DND-41 (cell line): ENCODE results near the gene DENND1C.

Experiments used
- ATAC-seq: fragments of 200-7000 bp; cut with Tn5 transposase; 3 replicates; pipeline ENCODE4 v1.9.1; 2021; ENCODE audit warnings: low read depth; ENCODE audit not compliant: insufficient read depth
- DNase-seq: peaks from one replicate; pipeline ENCODE4 v3.0.0-alpha.2; 2020
- H2AFZ ChIP-seq: 2 replicates; pipeline ENCODE4 v1.6.0; 2012; ENCODE audit warnings: low read depth, low read length
- H3K27ac ChIP-seq: 2 replicates; pipeline ENCODE4 v1.5.1; 2012; ENCODE audit warnings: low read length, inconsistent platforms
- H3K27me3 ChIP-seq: fragments of 200-600 bp; sonication (generic); 2 replicates; pipeline ENCODE4 v1.6.0; 2012; ENCODE audit warnings: low read length, mild to moderate bottlenecking, inconsistent platforms; ENCODE audit not compliant: insufficient read depth, poor library complexity
- H3K36me3 ChIP-seq: 2 replicates; pipeline ENCODE4 v1.5.1; 2012; ENCODE audit warnings: low read length, inconsistent platforms; ENCODE audit not compliant: insufficient read depth
- H3K4me1 ChIP-seq: 2 replicates; pipeline ENCODE4 v1.5.1; 2012; ENCODE audit warnings: mild to moderate bottlenecking, low read length; ENCODE audit not compliant: insufficient read depth
- H3K4me2 ChIP-seq: 2 replicates; pipeline ENCODE4 v1.6.0; 2012; ENCODE audit warnings: mild to moderate bottlenecking, moderate library complexity, low read length, inconsistent platforms; ENCODE audit not compliant: insufficient read depth
- H3K4me3 ChIP-seq, 2 experiments: fragments of 200-600 bp in 1 of 2; shearing (Covaris generic) in 1 of 2; 2 replicates each; pipeline ENCODE4 v1.5.1; 2012 to 2016; ENCODE audit warnings: inconsistent platforms in 2 of 2, low read length in 2 of 2, mild to moderate bottlenecking in 2 of 2, low read depth in 1 of 2, moderate library complexity in 1 of 2
- H3K79me2 ChIP-seq: 2 replicates; pipeline ENCODE4 v1.6.0; 2012; ENCODE audit warnings: low read length, inconsistent platforms; ENCODE audit not compliant: insufficient read depth
- H3K9ac ChIP-seq: 2 replicates; pipeline ENCODE4 v1.6.0; 2012; ENCODE audit warnings: low read depth, mild to moderate bottlenecking, inconsistent platforms, low read length, moderate library complexity
- H3K9me3 ChIP-seq: 2 replicates; pipeline ENCODE4 v1.5.1; 2012; ENCODE audit warnings: low read length, moderate library complexity, mild to moderate bottlenecking, inconsistent platforms; ENCODE audit not compliant: insufficient read depth, severe bottlenecking
- H4K20me1 ChIP-seq: 2 replicates; pipeline ENCODE4 v1.6.0; 2012; ENCODE audit warnings: low read length; ENCODE audit not compliant: insufficient read depth
- CTCF ChIP-seq: IDR thresholded peaks from 2 replicates; pipeline ENCODE4 v1.5.1; 2012; ENCODE audit warnings: borderline replicate concordance, low read length, moderate library complexity, mild to moderate bottlenecking; ENCODE audit not compliant: poor library complexity, severe bottlenecking; ENCODE audit errors: extremely low read depth
- EZH2 ChIP-seq: IDR thresholded peaks from 3 replicates; pipeline ENCODE4 v1.6.1; 2012; ENCODE audit warnings: borderline replicate concordance, low read depth, mild to moderate bottlenecking, moderate library complexity, low read length, inconsistent platforms; ENCODE audit not compliant: severe bottlenecking

The DENND1C gene

GRCh38 chr19:6529351-6529750, 47.8 kb upstream of the DENND1C start:
- Histone ChIP-seq H3K79me2 (peaks cover 19% of the 10 kb centered on the region), H2AFZ (no peak overlapping the region), H3K27ac (no peak overlapping the region), H3K27me3 (no peaks in the 10 kb centered on the region), H3K9me3 (no peaks in the 10 kb centered on the region), H3K4me3 (no peak overlapping the region), H3K4me1 (peaks cover 32% of the 10 kb centered on the region), H4K20me1 (no peaks in the 10 kb centered on the region), H3K36me3 (peaks cover under 1% of the 10 kb centered on the region), H3K4me2 (no peak overlapping the region), H3K9ac (no peak overlapping the region)
- TF ChIP-seq CTCF (no peak), EZH2 (no peak)
- DNase-seq (no peak), ATAC-seq (no peak)

- peaks cover 19% of the 10 kb centered on the region for H3K79me2 ChIP-seq
- DNase-seq (no peak), ATAC-seq (no peak)
- H3K9me3 ChIP-seq, result no peaks in the 10 kb centered on the region
- H3K27ac ChIP-seq, result no peak overlapping the region
- TF ChIP-seq CTCF, result no peak
- TF ChIP-seq EZH2, result no peak
- H2AFZ ChIP-seq, result no peak overlapping the region
- no peak overlapping the region for H3K9ac ChIP-seq
- no peaks in the 10 kb centered on the region for H3K36me3 ChIP-seq
- no peak overlapping the region for H3K4me2 ChIP-seq
- H3K4me3 ChIP-seq, result no peak overlapping the region
- H4K20me1 ChIP-seq, result no peaks in the 10 kb centered on the region
- no peaks in the 10 kb centered on the region for H3K27me3 ChIP-seq
- peaks cover 30% of the 10 kb centered on the region for H3K4me1 ChIP-seq
These were observed 47.0 kb upstream of the DENND1C start for GRCh38 chr19:6528544-6529121.

GRCh38 chr19:6527893-6528543, 46.4 kb upstream of the DENND1C start:
- Histone ChIP-seq H3K9ac (no peak overlapping the region), H3K27me3 (no peaks in the 10 kb centered on the region), H3K27ac (no peak overlapping the region), H3K9me3 (no peaks in the 10 kb centered on the region), H2AFZ (no peak overlapping the region), H3K79me2 (peaks cover 19% of the 10 kb centered on the region), H3K4me1 (peaks cover 30% of the 10 kb centered on the region), H3K36me3 (no peaks in the 10 kb centered on the region), H3K4me2 (no peak overlapping the region), H4K20me1 (no peaks in the 10 kb centered on the region), H3K4me3 (no peak overlapping the region)
- ATAC-seq (no peak), DNase-seq (no peak)
- TF ChIP-seq CTCF, result no peak
- TF ChIP-seq EZH2, result no peak
